ENCODE results near the gene EHBP1L1. TPM values are rescaled to one million over a fixed set of nuclear protein-coding genes. Genes with fewer than 3 reads are reported as not detected.
A peak's percentile ranks its signal among the peaks of the same experiment; 100 is the strongest.

EHBP1L1 gene
- total RNA-seq = 128 TPM

- peak; percentile 51 for DNase-seq (ENCODE audit: low spot score)
Observed at GRCh38 chr11:65575568-65576231, at the start of gene EHBP1L1. TSS of gene EHBP1L1 (plus strand) at chr11:65576053. CDS start at chr11:65576303, 250 bp downstream.

DNA sequence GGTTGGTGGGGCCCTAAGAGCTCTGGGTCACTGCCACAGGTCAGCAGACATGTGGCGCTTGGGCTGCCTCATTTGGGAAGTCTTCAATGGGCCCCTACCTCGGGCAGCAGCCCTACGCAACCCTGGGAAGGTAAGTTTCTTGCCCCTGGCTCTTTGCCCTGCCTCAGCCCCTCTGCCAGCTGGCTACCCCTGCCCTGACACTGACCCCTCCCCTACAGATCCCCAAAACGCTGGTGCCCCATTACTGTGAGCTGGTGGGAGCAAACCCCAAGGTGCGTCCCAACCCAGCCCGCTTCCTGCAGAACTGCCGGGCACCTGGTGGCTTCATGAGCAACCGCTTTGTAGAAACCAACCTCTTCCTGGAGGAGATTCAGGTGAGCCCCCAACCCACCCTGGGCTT, 49.1 kb upstream of the EHBP1L1 start:
- no peak for DNase-seq (ENCODE audit: low spot score)

- DNase-seq (ENCODE audit: low spot score) = no peak
Observed at GRCh38 chr11:65528819-65529350, 47.0 kb upstream of the EHBP1L1 start.

- DNase-seq (ENCODE audit: low spot score) = no peak
Observed at GRCh38 chr11:65529475-65530156, 46.2 kb upstream of the EHBP1L1 start.

DNA sequence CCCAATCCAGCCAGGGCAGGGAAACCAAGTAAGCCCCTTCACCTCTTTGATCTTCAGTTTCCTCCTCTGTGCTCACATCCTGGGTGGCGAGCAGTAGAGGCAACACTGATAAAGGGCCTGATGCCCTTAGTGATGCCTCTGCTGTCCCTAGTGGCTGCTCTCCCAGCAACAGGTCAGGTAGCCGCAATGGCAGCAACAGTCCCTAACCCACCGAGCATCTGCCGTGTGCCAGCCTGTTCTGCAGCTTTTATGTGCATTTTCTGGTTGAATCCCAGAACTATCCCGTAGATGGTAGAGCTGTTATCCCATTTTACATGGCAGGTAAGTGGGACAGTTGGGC, 45.7 kb upstream of the EHBP1L1 start:
- DNase-seq (ENCODE audit: low spot score) = no peak

- DNase-seq (ENCODE audit: low spot score) = no peak
Observed at GRCh38 chr11:65532388-65533064, 43.3 kb upstream of the EHBP1L1 start.

GRCh38 chr11:65535102-65535501, 40.8 kb upstream of the EHBP1L1 start:
- no peak for DNase-seq (ENCODE audit: low spot score)

- DNase-seq (ENCODE audit: low spot score) = no peak
Observed at GRCh38 chr11:65536412-65537295, 39.2 kb upstream of the EHBP1L1 start.

- DNase-seq (ENCODE audit: low spot score) = no peak
Observed at GRCh38 chr11:65537296-65537597, 38.6 kb upstream of the EHBP1L1 start.

GRCh38 chr11:65537620-65538231, 38.1 kb upstream of the EHBP1L1 start:
- DNase-seq (ENCODE audit: low spot score) = no peak

DNA sequence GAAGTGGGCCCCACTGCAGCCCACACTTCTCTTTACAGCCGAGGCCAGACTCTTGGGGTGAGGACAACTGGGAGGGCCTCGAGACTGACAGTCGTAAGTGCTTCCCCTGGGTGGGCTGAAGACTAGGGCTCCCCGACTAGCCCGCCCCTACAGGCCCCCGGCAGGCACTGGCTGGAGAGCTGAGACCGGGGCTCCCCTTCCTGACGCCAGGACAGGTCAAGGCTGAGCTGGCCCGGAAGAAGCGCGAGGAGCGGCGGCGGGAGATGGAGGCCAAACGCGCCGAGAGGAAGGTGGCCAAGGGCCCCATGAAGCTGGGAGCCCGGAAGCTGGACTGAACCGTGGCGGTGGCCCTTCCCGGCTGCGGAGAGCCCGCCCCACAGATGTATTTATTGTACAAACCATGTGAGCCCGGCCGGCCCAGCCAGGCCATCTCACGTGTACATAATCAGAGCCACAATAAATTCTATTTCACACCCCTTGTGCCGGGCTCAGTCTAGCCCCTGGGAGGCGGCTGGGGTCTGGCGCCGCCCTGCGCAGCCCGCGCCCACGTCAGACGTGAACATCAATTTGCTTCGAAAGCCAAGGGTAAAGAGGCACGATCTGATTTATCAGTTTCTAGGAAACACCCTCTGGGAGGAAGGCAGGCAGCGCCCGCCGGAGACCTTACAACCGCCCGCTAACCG, 37.5 kb upstream of the EHBP1L1 start:
- DNase-seq (ENCODE audit: low spot score) = no peak

DNA sequence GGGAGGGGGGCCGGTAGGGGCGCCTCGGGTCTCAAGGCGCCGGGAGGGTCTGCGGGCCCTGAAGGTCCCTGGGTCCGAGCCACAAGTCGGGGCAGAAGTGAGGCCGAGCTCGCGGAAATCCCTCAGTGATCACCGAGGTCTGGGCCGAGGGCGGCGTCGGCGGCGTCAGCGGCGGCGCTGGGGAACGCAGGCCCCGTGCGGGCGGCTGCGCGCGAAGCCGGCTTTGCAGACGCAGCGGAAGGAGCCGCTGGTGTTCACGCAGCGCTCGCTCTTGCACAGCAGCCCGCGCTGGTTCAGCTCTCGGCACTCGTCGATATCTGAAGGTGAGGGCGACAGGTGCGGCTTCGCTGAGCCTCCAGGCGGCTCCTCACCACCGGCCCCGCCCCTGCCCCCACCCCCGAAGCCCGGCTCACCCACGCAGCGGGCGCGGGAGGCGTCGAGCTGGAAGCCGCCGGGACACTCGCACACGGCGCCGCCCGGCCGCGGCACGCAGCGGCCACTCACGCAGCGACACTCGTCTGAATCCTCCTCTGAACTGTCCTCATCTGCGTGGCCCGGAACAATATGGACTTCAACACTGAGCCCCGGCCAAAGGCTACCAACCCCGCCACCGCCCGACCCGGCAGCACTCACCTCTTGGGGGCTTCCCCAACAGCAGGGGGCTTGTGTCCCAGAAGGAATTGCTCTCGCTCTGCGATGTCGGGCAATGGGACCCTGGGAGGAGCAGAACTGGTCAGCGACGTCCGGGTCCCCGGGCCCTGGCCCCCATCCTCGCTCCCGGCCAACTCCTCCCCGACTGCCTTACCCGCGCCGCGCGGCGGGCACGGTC, 36.7 kb upstream of the EHBP1L1 start:
- DNase-seq (ENCODE audit: low spot score) = no peak

DNA sequence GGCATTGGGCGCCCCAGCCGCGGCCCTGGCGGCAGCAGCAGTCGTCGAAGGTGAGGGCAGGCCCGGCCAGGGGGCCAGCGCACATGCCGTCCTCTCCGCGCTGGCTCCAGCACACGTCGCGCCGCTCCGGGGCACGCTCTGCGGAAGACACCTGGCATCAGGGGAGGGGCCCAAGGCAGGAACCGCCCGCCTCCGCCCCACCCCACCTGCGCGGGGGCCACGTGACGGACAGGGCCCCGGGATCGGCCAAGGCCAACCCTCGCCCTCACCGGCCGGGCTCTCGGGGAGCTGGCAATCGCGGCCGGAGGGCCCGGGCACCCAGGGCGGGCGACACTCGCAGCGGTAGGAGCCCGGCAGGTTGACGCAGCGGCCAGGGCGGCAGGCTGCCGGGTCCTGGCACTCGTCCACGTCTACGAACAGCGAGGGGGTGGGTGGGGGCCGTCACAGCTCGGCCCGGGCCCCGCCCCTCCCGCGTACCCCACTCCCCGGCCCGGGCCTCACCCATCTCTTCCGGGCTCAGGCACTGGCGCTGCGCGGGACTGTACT, 36.0 kb upstream of the EHBP1L1 start:
- DNase-seq (ENCODE audit: low spot score) = peak; percentile 77

DNA sequence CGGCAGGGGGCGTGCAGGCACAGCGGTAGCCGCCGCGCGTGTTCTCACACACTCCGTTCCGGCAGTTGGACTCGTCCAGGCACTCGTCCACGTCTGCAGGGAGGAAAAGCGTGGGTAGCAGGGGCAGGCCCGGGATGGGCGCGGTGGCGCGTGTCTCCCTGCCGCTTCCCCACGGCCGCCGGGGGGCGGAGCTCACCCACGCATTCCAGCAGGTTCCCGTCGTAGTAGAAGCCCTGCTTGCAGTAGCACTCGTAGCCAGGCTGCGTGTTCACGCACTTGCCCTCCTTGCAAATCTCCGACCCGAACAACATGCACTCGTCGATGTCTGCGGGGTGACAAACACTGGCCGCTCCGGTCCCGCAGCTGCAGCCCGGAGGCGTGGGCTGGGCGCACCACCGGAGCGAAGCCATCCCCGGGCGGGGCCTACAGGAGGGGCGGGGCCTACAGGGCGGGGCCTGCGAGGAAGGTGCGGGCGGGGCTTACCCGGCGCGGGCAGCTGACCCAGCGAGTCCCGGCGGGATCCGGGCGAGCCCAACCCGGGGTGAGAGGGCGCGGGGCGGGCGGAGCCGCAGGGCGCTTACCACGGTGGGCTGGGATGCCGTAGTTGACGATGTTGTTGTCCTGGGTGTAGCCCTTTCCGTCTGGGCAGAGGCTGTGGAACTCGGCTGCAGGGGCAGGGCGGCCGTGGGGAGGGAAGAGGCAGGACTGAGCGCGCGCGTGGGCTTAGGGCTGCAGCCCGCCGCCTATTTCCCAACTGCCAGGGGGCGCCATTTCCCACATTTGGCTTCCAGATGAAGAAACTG, 35.4 kb upstream of the EHBP1L1 start:
- DNase-seq (ENCODE audit: low spot score) = peak; percentile 89

DNA sequence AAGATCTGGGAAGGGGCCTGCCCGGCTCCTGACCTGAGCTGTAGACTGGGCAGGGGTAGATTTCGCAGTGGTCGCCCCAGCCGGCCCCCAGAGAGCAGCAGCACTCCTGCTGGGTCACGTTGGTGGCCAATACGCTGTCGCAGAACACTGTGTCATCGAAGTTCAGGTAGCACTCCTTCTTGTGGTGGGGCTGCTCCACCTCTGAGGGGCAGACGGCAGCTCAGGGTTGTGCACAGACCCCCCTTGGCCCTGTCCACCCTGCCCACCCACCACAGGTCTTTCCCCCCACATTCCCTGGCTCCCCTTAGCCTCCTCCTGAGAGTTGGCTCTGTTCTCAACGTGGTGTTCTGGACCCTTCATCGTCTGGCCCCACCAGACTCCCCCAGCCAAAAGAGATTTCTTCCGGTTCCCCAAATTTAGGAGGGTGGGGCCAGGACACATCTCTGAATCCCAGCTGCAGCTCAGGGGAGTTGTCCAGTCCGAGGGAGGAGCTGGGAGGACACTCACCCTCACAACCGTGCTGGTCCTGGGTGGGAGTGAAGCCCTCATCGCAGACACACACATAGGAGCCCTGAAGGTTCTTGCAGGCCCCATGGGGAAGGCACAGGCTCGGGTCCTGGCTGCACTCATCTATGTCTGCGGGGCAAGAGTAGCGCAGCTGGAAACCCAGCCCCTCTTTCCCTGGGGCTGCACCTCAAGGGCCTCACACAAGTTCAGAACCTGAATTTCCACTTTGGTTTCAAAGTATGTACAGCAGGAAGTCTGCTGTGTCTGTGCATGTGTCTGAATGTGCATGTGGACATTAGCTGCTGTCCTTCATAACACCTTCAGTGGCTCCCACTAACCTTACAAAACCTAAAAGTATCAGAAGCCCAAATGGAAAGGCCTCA, 34.5 kb upstream of the EHBP1L1 start:
- DNase-seq (ENCODE audit: low spot score) = no peak

- DNase-seq (ENCODE audit: low spot score) = no peak
Observed at GRCh38 chr11:65542738-65543390, 33.0 kb upstream of the EHBP1L1 start.

- no peak for DNase-seq (ENCODE audit: low spot score)
Observed at GRCh38 chr11:65545853-65546216, 30.0 kb upstream of the EHBP1L1 start.

Data from mucosa of gallbladder (tissue), 1 donor.